Activated CD4-positive, alpha-beta T cell treated with anti-CD3 and anti-CD28 coated beads, Interleukin-2, amount 50 U/mL, for 4 hours (primary cell): Measurements from ENCODE around the gene RALB.
A peak's percentile ranks its signal among the peaks of the same experiment; 100 is the strongest.
"Not testable (repeated sequence)": the region's sequence is repeated elsewhere in the genome, so short reads cannot be mapped to it uniquely, and the experiment has no call there.

Source experiments
- DNase-seq, 2 experiments: peaks; one replicate each; pipeline ENCODE4 v3.0.0-alpha.2; 2020

RALB gene

GRCh38 chr2:120319123-120319522, 66.5 kb downstream of the RALB start:
- no peak for DNase-seq

GRCh38 chr2:120319686-120320317, 67.2 kb downstream of the RALB start:
- DNase-seq = no peak

- no peak for DNase-seq
These were observed 67.7 kb downstream of the RALB start for GRCh38 chr2:120320318-120320851.

- DNase-seq = not testable (repeated sequence)
These were observed 68.4 kb downstream of the RALB start for GRCh38 chr2:120320887-120321556.

GRCh38 chr2:120321721-120322284, 69.2 kb downstream of the RALB start:
- DNase-seq = no peak

GRCh38 chr2:120322329-120322728, 69.7 kb downstream of the RALB start:
- DNase-seq = no peak

- DNase-seq = no peak
These were observed 70.6 kb downstream of the RALB start for GRCh38 chr2:120323214-120323613.

- no peak for DNase-seq
These were observed 71.3 kb downstream of the RALB start for GRCh38 chr2:120323807-120324399.

- DNase-seq = no peak
These were observed 72.3 kb downstream of the RALB start for GRCh38 chr2:120324933-120325332.

GRCh38 chr2:120326066-120326465, 73.4 kb downstream of the RALB start:
- DNase-seq = no peak

- DNase-seq = no peak
These were observed 78.5 kb downstream of the RALB start for GRCh38 chr2:120330946-120331822.

- no peak for DNase-seq
These were observed 79.3 kb downstream of the RALB start for GRCh38 chr2:120331903-120332302.

- DNase-seq = no peak
These were observed 79.7 kb downstream of the RALB start for GRCh38 chr2:120332384-120332783.

GRCh38 chr2:120334068-120334467, 81.4 kb downstream of the RALB start:
- no peak for DNase-seq

GRCh38 chr2:120336749-120337148, 84.1 kb downstream of the RALB start:
- DNase-seq = no peak

GRCh38 chr2:120338015-120338414, 85.4 kb downstream of the RALB start:
- DNase-seq = no peak

GRCh38 chr2:120341977-120342376, 89.3 kb downstream of the RALB start:
- DNase-seq = no peak

- no peak for DNase-seq
These were observed 89.8 kb downstream of the RALB start for GRCh38 chr2:120342446-120342845.

GRCh38 chr2:120343100-120343432, 90.4 kb downstream of the RALB start:
- DNase-seq = no peak

- peak; percentile 44 to 47 for DNase-seq
These were observed 90.9 kb downstream of the RALB start for GRCh38 chr2:120343433-120344105.
